HepG2 (cell line): ENCODE data around the gene ZFPM1. TPM values are rescaled to one million over a fixed set of nuclear protein-coding genes. Genes with fewer than 3 reads are reported as not detected.
A peak's percentile ranks its signal among the peaks of the same experiment; 100 is the strongest.

Source experiments
- ATAC-seq: fragments of 200-7000 bp; cut with Tn5 transposase; 3 replicates; pipeline ENCODE4 v1.9.1; 2020; ENCODE audit warnings: mild to moderate bottlenecking, moderate library complexity
- BruUV-seq: library from RNA; stranded (reverse); fragments of 400-500 nt; replicated peaks from 2 replicates; lab custom pipeline; 2021; lab: Mats Ljungman, UMichigan
- CTCF ChIA-PET: fragments of 300-600 bp; formaldehyde crosslinking; extraction: SDS; loops from one replicate; lab custom pipeline; 2021; ENCODE audit warnings: low total read pairs, inconsistent platforms, low intra/inter-chr PET ratio; lab: Yijun Ruan, JAX
- POLR2A ChIA-PET: fragments of 350-600 bp; sonication (Branson Sonifier 250); formaldehyde crosslinking; loops from one replicate; lab custom pipeline; 2020; ENCODE audit warnings: antibody characterized with exemption, inconsistent platforms; lab: Yijun Ruan, JAX
- DNase-seq: peaks from one replicate; pipeline ENCODE4 v3.0.0-alpha.2; 2015; ENCODE audit warnings: low spot score
- FAIRE-seq: peaks from 3 replicates; lab custom pipeline; 2011; peaks lifted over from hg19 to GRCh38; lab: Jason Lieb, UNC
- H2AFZ ChIP-seq: one replicate; pipeline ENCODE4 v1.6.1; 2011; ENCODE audit warnings: low read length, inconsistent platforms
- H3K27ac ChIP-seq: fragments of 300-600 bp; 3 replicates; pipeline ENCODE4 v1.8.0; 2011; ENCODE audit warnings: mixed run types, mild to moderate bottlenecking, mixed read lengths, low read length, inconsistent platforms; ENCODE audit not compliant: insufficient read depth; ENCODE audit errors: extremely low read length
- H3K27me3 ChIP-seq, 2 experiments: fragments of 200-600 bp in 1 of 2; 2 replicates in 1 of 2; 3 replicates in 1 of 2; pipeline versions ENCODE4 v1.6.0 to v1.8.0; 2011; ENCODE audit warnings: low read length in 2 of 2, mild to moderate bottlenecking in 2 of 2, moderate library complexity in 2 of 2, inconsistent platforms in 1 of 2; ENCODE audit not compliant: insufficient read depth in 2 of 2, control insufficient read depth in 1 of 2
- H3K36me3 ChIP-seq, 2 experiments: fragments of 200-600 bp in 1 of 2; replicated peaks in 1 of 2; 2 replicates in 1 of 2; 3 replicates in 1 of 2; pipeline versions ENCODE4 v1.5.1 to v1.8.0; 2011; ENCODE audit warnings: low read length in 2 of 2, inconsistent platforms in 1 of 2; ENCODE audit not compliant: insufficient read depth in 2 of 2, control insufficient read depth in 1 of 2
- H3K4me1 ChIP-seq: 2 replicates; pipeline ENCODE4 v1.5.1; 2012; ENCODE audit warnings: low read length, inconsistent platforms; ENCODE audit not compliant: insufficient read depth
- H3K4me2 ChIP-seq: 2 replicates; pipeline ENCODE4 v1.6.0; 2011; ENCODE audit warnings: low read depth, low read length, inconsistent platforms
- H3K4me3 ChIP-seq, 3 experiments: fragments of 200-600 bp in 1 of 3; sonication (generic), shearing (Covaris generic) in 1 of 3; replicated peaks in 1 of 3; 2 replicates each; pipeline ENCODE4 v1.5.1; 2011 to 2016; ENCODE audit warnings: low read length in 3 of 3, inconsistent platforms in 2 of 3, low read depth in 2 of 3, mild to moderate bottlenecking in 2 of 3, control low read depth in 1 of 3, mixed read lengths in 1 of 3; ENCODE audit not compliant: insufficient read depth in 1 of 3
- H3K79me2 ChIP-seq: one replicate; pipeline ENCODE4 v1.6.1; 2011; ENCODE audit warnings: low read length, inconsistent platforms; ENCODE audit not compliant: insufficient read depth
- H3K9ac ChIP-seq: 2 replicates; pipeline ENCODE4 v1.6.0; 2011; ENCODE audit warnings: mild to moderate bottlenecking, low read depth, low read length, inconsistent platforms; ENCODE audit not compliant: insufficient read depth
- H3K9me3 ChIP-seq: 2 replicates; pipeline ENCODE4 v1.5.1; 2012; ENCODE audit warnings: mild to moderate bottlenecking, low read length
- H4K20me1 ChIP-seq: 2 replicates; pipeline ENCODE4 v1.6.0; 2011; ENCODE audit warnings: inconsistent platforms, mild to moderate bottlenecking, low read length, moderate library complexity; ENCODE audit not compliant: insufficient read depth
- AGO2 ChIP-seq: fragments of 200-400 bp; formaldehyde crosslinking; optimal IDR thresholded peaks from 2 replicates; pipeline ENCODE3; 2017; ENCODE audit warnings: mild to moderate bottlenecking, low read depth, low read length, moderate library complexity
- HOXA9 ChIP-seq: sonication (generic); formaldehyde crosslinking; IDR thresholded peaks from 2 replicates; pipeline ENCODE4 v1.8.1; 2022; ENCODE audit warnings: missing genetic modification reagents, mild to moderate bottlenecking, moderate library complexity, borderline replicate concordance
- POLR2G ChIP-seq: fragments of 200-400 bp; formaldehyde crosslinking; IDR thresholded peaks from 2 replicates; pipeline ENCODE4 v1.6.1; 2018; ENCODE audit warnings: mild to moderate bottlenecking, low read depth, low read length, moderate library complexity
- RBM22 ChIP-seq: fragments of 200-400 bp; formaldehyde crosslinking; optimal IDR thresholded peaks from 2 replicates; pipeline ENCODE3; 2017; ENCODE audit warnings: mild to moderate bottlenecking, low read length, moderate library complexity
- THAP7 ChIP-seq: sonication (generic); formaldehyde crosslinking; IDR thresholded peaks from 2 replicates; pipeline ENCODE4 v1.8.1; 2023; ENCODE audit warnings: mild to moderate bottlenecking, missing genetic modification reagents
- ZNF235 ChIP-seq: sonication (generic); formaldehyde crosslinking; IDR thresholded peaks from 2 replicates; pipeline ENCODE4 v1.8.1; 2023; ENCODE audit warnings: mild to moderate bottlenecking, missing genetic modification reagents, borderline replicate concordance
- ZNF292 ChIP-seq: sonication (generic); formaldehyde crosslinking; IDR thresholded peaks from 2 replicates; pipeline ENCODE4 v1.8.1; 2022; ENCODE audit warnings: mild to moderate bottlenecking, low read depth, missing genetic modification reagents, borderline replicate concordance
- ZNF776 ChIP-seq: sonication (generic); formaldehyde crosslinking; IDR thresholded peaks from 2 replicates; pipeline ENCODE4 v1.4.0; 2020; ENCODE audit warnings: mild to moderate bottlenecking, missing genetic modification reagents
- WGBS: methylation state at CpG from one replicate; pipeline ENCODE4 v1.1.6; 2017; ENCODE audit warnings: low lambda C conversion rate; 5-methylcytosine and 5-hydroxymethylcytosine counted together
- in situ Hi-C: cut with HindIII; loops from 2 replicates; pipeline ENCODE4 v1.10.0; 2017; ENCODE audit warnings: low pct_unique_long_range_greater_than_20kb; ENCODE audit not compliant: extremely low pct_ligation_motif_present
- intact Hi-C: fragments of 100-400 bp; cut with micrococcal nuclease; formaldehyde crosslinking; loops from one replicate; pipeline ENCODE4 v1.10.0; 2022; ENCODE audit not compliant: unreplicated experiment
- polyA plus RNA-seq, 8 experiments: library from polyadenylated mRNA; depleted of rRNA in 3 of 8; stranded (reverse) in 7 of 8; unstranded in 1 of 8; fragments of >200 nt; fragmentation: Illumina TruSeq in 4 of 8; extraction: Trizol in 4 of 8; gene quantifications; 2 replicates each; pipeline versions ENCODE4 v1.2.1 to v1.2.3, GENCODE V29; 2011 to 2016; ENCODE audit warnings: low read depth in 4 of 8, missing spikeins in 1 of 8, mixed read lengths in 1 of 8; ENCODE audit not compliant: insufficient read depth in 1 of 8
- total RNA-seq, 5 experiments: library from RNA; depleted of rRNA; stranded (reverse); fragments of >200 nt; fragmentation: Illumina TruSeq; extraction: Trizol; gene quantifications; 2 replicates each; pipeline ENCODE4 v1.2.3, GENCODE V29; 2016; ENCODE audit warnings: low read depth in 1 of 5
- TF ChIP-seq, protein P1 (sequence below): sonication (generic); formaldehyde crosslinking; IDR thresholded peaks from 2 replicates; pipeline ENCODE4 v1.4.0; 2020; ENCODE audit warnings: missing genetic modification reagents
- TF ChIP-seq, protein P2 (sequence below): sonication (generic); formaldehyde crosslinking; IDR thresholded peaks from 2 replicates; pipeline ENCODE4 v1.5.1; 2020; ENCODE audit warnings: mild to moderate bottlenecking, missing genetic modification reagents, moderate library complexity
- TF ChIP-seq, protein P3 (sequence below): sonication (generic); formaldehyde crosslinking; IDR thresholded peaks from 2 replicates; pipeline ENCODE4 v1.5.0; 2020; ENCODE audit warnings: missing genetic modification reagents

ZFPM1 gene
- total and polyA plus RNA-seq, 2 of the 13 experiments (the other 11 are each of a cell fraction or from before 2014, with no cell fraction given) = 1.3 to 3.8 TPM

DNA sequence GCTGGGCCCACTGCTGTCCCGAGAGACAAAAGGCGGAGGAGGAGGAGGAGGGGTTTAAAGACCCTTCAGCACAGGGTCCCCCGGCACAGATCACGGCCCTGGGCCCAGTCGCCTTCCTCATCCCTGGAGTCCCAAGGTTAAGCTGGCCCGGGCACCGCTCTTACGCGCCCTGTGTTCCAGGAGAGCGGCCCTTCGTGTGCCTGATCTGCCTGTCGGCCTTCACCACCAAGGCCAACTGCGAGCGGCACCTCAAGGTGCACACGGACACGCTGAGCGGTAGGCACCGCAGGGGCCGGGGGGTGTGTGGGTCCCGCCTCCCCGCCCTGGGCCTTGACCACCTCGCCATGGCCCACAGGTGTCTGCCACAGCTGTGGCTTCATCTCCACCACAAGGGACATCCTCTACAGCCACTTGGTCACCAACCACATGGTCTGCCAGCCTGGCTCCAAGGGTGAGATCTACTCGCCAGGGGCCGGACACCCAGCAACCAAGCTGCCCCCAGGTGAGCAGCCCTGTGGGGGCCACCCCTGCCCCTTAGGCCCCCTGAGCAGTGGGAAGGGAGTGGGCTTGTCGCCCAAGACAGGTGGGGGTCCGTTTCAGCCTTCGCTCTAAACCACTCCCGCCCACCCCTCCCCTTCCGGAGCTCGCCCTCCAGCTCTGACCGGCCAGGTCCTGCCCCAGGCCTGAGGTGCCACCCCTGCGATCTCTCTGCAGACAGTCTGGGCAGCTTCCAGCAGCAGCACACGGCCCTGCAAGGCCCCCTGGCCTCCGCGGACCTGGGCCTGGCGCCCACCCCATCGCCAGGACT lies 79.6 kb downstream of the ZFPM1 start:
- H3K4me1 ChIP-seq = peaks cover 12% of the 10 kb centered on the region
- ChIA-PET POLR2A (no interaction called here), CTCF (interaction anchor here (1.3 kb wide), 1 partner anchor 90 kb away, joined by 3 read pairs; no protein-coding TSS in a partner anchor)
- no peaks in the 10 kb centered on the region for H3K9me3 ChIP-seq
- no peak overlapping the region for H3K4me3 ChIP-seq
- intact Hi-C loops (no loop called here), in situ Hi-C loops (no loop called here)
- no peak overlapping the region for H3K27ac ChIP-seq
- 91% methylated on average over 11 of the region's 37 CpGs for WGBS
- H3K4me2 ChIP-seq = no peak overlapping the region
- peak; percentile 2; the same call in 2 of the 3 replicates for ATAC-seq
- H2AFZ ChIP-seq = no peak overlapping the region
- H3K36me3 ChIP-seq = peaks cover 20 to 26% of the 10 kb centered on the region in 2 experiments; a peak in 4 of 5 replicates
- BruUV-seq = no TSS peak
- no peak for FAIRE-seq
- H4K20me1 ChIP-seq = no peaks in the 10 kb centered on the region; the same call in 1 of the 2 replicates
- no peaks in the 10 kb centered on the region for H3K27me3 ChIP-seq
- TF ChIP-seq, protein P1, sequence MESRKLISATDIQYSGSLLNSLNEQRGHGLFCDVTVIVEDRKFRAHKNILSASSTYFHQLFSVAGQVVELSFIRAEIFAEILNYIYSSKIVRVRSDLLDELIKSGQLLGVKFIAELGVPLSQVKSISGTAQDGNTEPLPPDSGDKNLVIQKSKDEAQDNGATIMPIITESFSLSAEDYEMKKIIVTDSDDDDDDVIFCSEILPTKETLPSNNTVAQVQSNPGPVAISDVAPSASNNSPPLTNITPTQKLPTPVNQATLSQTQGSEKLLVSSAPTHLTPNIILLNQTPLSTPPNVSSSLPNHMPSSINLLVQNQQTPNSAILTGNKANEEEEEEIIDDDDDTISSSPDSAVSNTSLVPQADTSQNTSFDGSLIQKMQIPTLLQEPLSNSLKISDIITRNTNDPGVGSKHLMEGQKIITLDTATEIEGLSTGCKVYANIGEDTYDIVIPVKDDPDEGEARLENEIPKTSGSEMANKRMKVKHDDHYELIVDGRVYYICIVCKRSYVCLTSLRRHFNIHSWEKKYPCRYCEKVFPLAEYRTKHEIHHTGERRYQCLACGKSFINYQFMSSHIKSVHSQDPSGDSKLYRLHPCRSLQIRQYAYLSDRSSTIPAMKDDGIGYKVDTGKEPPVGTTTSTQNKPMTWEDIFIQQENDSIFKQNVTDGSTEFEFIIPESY (CRISPR knock-in tag) = peak; percentile 71; the same call in 1 of the 2 replicates
- TF ChIP-seq THAP7 (CRISPR knock-in tag) (no peak), POLR2G (0 out of 2 replicates have a peak, but pooled peaks have one; percentile 14), ZNF776 (CRISPR knock-in tag) (no peak), HOXA9 (CRISPR knock-in tag) (no peak), ZNF292 (CRISPR knock-in tag) (no peak), RBM22 (peak; percentile 84), AGO2 (peak; percentile 83), ZNF235 (CRISPR knock-in tag) (no peak)
- TF ChIP-seq, protein P2, sequence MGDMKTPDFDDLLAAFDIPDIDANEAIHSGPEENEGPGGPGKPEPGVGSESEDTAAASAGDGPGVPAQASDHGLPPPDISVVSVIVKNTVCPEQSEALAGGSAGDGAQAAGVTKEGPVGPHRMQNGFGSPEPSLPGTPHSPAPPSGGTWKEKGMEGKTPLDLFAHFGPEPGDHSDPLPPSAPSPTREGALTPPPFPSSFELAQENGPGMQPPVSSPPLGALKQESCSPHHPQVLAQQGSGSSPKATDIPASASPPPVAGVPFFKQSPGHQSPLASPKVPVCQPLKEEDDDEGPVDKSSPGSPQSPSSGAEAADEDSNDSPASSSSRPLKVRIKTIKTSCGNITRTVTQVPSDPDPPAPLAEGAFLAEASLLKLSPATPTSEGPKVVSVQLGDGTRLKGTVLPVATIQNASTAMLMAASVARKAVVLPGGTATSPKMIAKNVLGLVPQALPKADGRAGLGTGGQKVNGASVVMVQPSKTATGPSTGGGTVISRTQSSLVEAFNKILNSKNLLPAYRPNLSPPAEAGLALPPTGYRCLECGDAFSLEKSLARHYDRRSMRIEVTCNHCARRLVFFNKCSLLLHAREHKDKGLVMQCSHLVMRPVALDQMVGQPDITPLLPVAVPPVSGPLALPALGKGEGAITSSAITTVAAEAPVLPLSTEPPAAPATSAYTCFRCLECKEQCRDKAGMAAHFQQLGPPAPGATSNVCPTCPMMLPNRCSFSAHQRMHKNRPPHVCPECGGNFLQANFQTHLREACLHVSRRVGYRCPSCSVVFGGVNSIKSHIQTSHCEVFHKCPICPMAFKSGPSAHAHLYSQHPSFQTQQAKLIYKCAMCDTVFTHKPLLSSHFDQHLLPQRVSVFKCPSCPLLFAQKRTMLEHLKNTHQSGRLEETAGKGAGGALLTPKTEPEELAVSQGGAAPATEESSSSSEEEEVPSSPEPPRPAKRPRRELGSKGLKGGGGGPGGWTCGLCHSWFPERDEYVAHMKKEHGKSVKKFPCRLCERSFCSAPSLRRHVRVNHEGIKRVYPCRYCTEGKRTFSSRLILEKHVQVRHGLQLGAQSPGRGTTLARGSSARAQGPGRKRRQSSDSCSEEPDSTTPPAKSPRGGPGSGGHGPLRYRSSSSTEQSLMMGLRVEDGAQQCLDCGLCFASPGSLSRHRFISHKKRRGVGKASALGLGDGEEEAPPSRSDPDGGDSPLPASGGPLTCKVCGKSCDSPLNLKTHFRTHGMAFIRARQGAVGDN (CRISPR knock-in tag) = peak; percentile 29; the same call in 1 of the 2 replicates
- TF ChIP-seq, protein P3, sequence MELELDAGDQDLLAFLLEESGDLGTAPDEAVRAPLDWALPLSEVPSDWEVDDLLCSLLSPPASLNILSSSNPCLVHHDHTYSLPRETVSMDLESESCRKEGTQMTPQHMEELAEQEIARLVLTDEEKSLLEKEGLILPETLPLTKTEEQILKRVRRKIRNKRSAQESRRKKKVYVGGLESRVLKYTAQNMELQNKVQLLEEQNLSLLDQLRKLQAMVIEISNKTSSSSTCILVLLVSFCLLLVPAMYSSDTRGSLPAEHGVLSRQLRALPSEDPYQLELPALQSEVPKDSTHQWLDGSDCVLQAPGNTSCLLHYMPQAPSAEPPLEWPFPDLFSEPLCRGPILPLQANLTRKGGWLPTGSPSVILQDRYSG (CRISPR knock-in tag) = no peak
- H3K79me2 ChIP-seq = no peaks in the 10 kb centered on the region
- no peak overlapping the region for H3K9ac ChIP-seq
- no peak for DNase-seq
